GM18526 (cell line): ENCODE data around the gene GBP7.

Experiments used
- POLR2A ChIP-seq: IDR thresholded peaks from 3 replicates; pipeline ENCODE4 v1.6.1; 2011; ENCODE audit not compliant: insufficient read length; ENCODE audit errors: extremely low read depth

The GBP7 gene

DNA sequence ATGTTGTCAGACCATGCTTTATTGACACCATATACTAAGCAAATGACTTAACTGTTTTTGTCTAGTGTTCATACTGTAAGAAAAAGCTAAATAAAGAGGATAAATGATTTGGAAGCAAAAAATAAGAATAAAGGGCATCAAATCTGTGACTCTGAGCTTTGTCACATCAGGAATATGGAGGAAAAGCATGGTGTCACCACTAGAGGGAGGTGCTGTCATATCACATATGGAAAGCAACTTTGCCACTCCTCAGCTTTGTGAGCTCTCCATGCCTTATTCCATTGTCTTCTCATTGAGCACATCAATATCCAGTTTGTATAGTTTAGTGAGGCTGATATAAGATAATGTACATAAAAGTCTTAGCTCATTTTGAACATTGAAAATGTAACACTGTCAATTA is 90.0 kb downstream of the GBP7 start:
- TF ChIP-seq POLR2A: no peak
